Renal pelvis (tissue), 3 donors: ENCODE measurements around the gene SIAH1. TPM values are rescaled to one million over a fixed set of nuclear protein-coding genes. Genes with fewer than 3 reads are reported as not detected.

Source experiments
- polyA plus RNA-seq, 3 donors: library from polyadenylated mRNA; unstranded; fragments of 120-200 nt; gene quantifications; one replicate each; pipeline ENCODE4 v1.2.1, GENCODE V29; 2013; ENCODE audit not compliant: insufficient read length in 3 of 3

Gene SIAH1
- polyA plus RNA-seq, 3 donors, result 48.0 to 48.8 (median 48.4) TPM

Other genes starting within 250 kb of the SIAH1 start
- under 1 TPM in 2 of 3 donors, not detected in 1; 0.04 to 0.09 TPM for gene ABCC12, start 229.4 kb downstream of the SIAH1 start, polyA plus RNA-seq
- 10 to 100 TPM; 60.8 to 93.1 (median 84.2) TPM for gene LONP2, start 141.1 kb downstream of the SIAH1 start, polyA plus RNA-seq
- gene ABCC11, start 137.9 kb downstream of the SIAH1 start, polyA plus RNA-seq, result under 1 TPM; 0.26 to 0.53 (median 0.36) TPM
- gene N4BP1, start 224.8 kb upstream of the SIAH1 start, polyA plus RNA-seq, result 10 to 100 TPM; 37.7 to 45.9 (median 39.0) TPM